Erythroblast (primary cell): ENCODE data around the gene FBLN2.

ENCODE experiments used
- GATA1 ChIP-seq: IDR thresholded peaks from 2 replicates; pipeline ENCODE4 v1.6.1; 2011; ENCODE audit warnings: low read depth, mild to moderate bottlenecking, control low read depth, low read length, moderate library complexity
- POLR2A ChIP-seq: IDR thresholded peaks from 2 replicates; pipeline ENCODE4 v1.6.1; 2011; ENCODE audit warnings: mild to moderate bottlenecking, low read length

DNA sequence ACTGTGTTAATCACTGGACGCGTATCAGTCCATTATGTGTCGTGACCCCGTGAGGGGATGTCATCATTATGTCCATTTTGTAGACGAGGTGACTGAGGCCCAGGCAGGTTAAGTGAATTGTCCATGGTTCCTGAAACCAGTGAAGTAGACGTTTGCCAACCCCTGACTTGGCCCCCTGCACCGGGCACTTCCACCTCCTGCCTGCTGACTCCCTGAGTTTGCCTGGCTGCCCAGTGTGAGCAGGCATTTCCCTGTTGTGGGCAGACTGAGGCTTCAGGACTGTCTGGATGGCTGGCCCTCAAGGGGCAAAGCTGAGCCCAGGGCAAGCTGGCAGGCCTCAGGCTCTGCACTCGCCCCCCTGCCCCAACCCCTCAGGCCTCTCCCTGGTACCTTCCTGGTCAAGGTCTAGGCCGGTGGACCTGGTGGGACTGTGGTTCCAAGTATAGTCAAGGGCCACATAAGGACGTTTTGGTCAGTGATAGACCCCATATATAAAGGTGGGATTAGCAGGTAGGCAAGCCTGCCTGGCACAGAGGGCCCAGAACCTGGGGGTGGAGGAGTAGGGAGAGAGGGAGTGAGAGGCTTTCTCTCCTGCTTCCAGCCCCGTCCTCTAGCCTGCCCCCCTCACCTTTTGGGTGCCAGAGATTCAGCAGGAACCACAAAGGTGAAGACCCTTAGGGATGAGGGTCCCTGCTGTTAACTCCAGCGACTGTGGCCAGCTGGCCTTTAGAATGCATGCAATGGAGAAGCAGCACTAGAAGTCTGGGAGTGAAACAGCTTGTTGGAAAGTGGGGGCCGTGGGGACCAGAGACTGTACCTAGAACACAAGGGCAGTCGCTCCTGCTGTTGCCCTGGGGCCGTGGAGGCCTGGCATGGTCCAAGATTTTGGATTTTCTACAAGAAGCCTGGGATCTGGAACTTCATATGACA, 34.6 kb downstream of the FBLN2 start:
- no peak for TF ChIP-seq POLR2A
- no peak for TF ChIP-seq GATA1
